Trophoblast cell (in vitro differentiated cells and primary cell): ENCODE results near the gene IKZF4.
"Not testable (repeated sequence)": the region's sequence is repeated elsewhere in the genome, so short reads cannot be mapped to it uniquely, and the experiment has no call there.

Experiments used
- DNase-seq, 2 donors: peaks; one replicate each; pipeline ENCODE4 v3.0.0-alpha.2; 2016
- H2AFZ ChIP-seq: 2 replicates; pipeline ENCODE4 v1.6.1; 2013; ENCODE audit warnings: low read length, moderate library complexity, mild to moderate bottlenecking; ENCODE audit not compliant: insufficient read depth, poor library complexity
- H2AK5ac ChIP-seq: 2 replicates; pipeline ENCODE4 v1.6.1; 2013; ENCODE audit warnings: mild to moderate bottlenecking, low read length
- H2BK120ac ChIP-seq: 2 replicates; pipeline ENCODE4 v1.6.1; 2013; ENCODE audit warnings: low read length, mild to moderate bottlenecking, moderate library complexity; ENCODE audit not compliant: insufficient read depth, poor library complexity
- H2BK12ac ChIP-seq: 2 replicates; pipeline ENCODE4 v1.6.1; 2013; ENCODE audit warnings: mild to moderate bottlenecking, low read length, moderate library complexity
- H2BK5ac ChIP-seq: 2 replicates; pipeline ENCODE4 v1.6.1; 2013; ENCODE audit warnings: low read length, low read depth, moderate library complexity, mild to moderate bottlenecking; ENCODE audit not compliant: poor library complexity
- H3K14ac ChIP-seq: 2 replicates; pipeline ENCODE4 v1.6.1; 2013; ENCODE audit warnings: mild to moderate bottlenecking, low read length
- H3K18ac ChIP-seq: 2 replicates; pipeline ENCODE4 v1.6.1; 2013; ENCODE audit warnings: mild to moderate bottlenecking, low read length
- H3K23ac ChIP-seq: 2 replicates; pipeline ENCODE4 v1.6.1; 2013; ENCODE audit warnings: low read length
- H3K27ac ChIP-seq: 2 replicates; pipeline ENCODE4 v1.5.1; 2013; ENCODE audit warnings: low read depth, mild to moderate bottlenecking, inconsistent platforms, low read length, moderate library complexity
- H3K27me3 ChIP-seq: 2 replicates; pipeline ENCODE4 v1.6.1; 2013; ENCODE audit warnings: inconsistent platforms, mild to moderate bottlenecking, low read length, moderate library complexity; ENCODE audit not compliant: insufficient read depth
- H3K36me3 ChIP-seq, 2 experiments: 1 replicate in 1 of 2; 2 replicates in 1 of 2; pipeline ENCODE4 v1.6.1; 2013; ENCODE audit warnings: low read length in 2 of 2, mild to moderate bottlenecking in 2 of 2, moderate library complexity in 1 of 2; ENCODE audit not compliant: insufficient read depth in 2 of 2, control insufficient read depth in 1 of 2
- H3K4ac ChIP-seq: 2 replicates; pipeline ENCODE4 v1.6.1; 2013; ENCODE audit warnings: low read depth, mild to moderate bottlenecking, low read length, moderate library complexity
- H3K4me1 ChIP-seq, 2 experiments: 1 replicate in 1 of 2; 2 replicates in 1 of 2; pipeline ENCODE4 v1.6.1; 2013; ENCODE audit warnings: low read length in 2 of 2, mild to moderate bottlenecking in 2 of 2, moderate library complexity in 1 of 2; ENCODE audit not compliant: insufficient read depth in 2 of 2, control insufficient read depth in 1 of 2
- H3K4me2 ChIP-seq: 2 replicates; pipeline ENCODE4 v1.6.1; 2013; ENCODE audit warnings: inconsistent platforms, mild to moderate bottlenecking, low read length, moderate library complexity
- H3K4me3 ChIP-seq: 2 replicates; pipeline ENCODE4 v1.5.1; 2013; ENCODE audit warnings: mild to moderate bottlenecking, low read depth, low read length, inconsistent platforms
- H3K79me1 ChIP-seq: one replicate; pipeline ENCODE4 v1.6.1; 2013; ENCODE audit warnings: low read length
- H3K79me2 ChIP-seq: 2 replicates; pipeline ENCODE4 v1.6.1; 2013; ENCODE audit warnings: low read length, mild to moderate bottlenecking; ENCODE audit not compliant: control insufficient read depth, insufficient read depth, poor library complexity
- H3K9ac ChIP-seq: 2 replicates; pipeline ENCODE4 v1.6.1; 2013; ENCODE audit warnings: mild to moderate bottlenecking, low read length
- H3K9me3 ChIP-seq: 2 replicates; pipeline ENCODE4 v1.6.1; 2013; ENCODE audit warnings: low read depth, mild to moderate bottlenecking, control low read depth, inconsistent platforms, low read length; ENCODE audit not compliant: insufficient read depth
- H4K12ac ChIP-seq: 2 replicates; pipeline ENCODE4 v1.6.1; 2013; ENCODE audit warnings: low read depth, mild to moderate bottlenecking, low read length, moderate library complexity
- H4K8ac ChIP-seq: 2 replicates; pipeline ENCODE4 v1.6.1; 2013; ENCODE audit warnings: low read depth, mild to moderate bottlenecking, low read length, moderate library complexity
- H4K91ac ChIP-seq: one replicate; pipeline ENCODE4 v1.6.1; 2013; ENCODE audit warnings: low read depth, mild to moderate bottlenecking, low read length, moderate library complexity
- WGBS: extraction: QIAGEN DNeasy Blood & Tissue Kit; methylation state at CpG from one replicate; pipeline ENCODE4 v1.1.7; 2013; ENCODE audit warnings: missing lambda C conversion rate; ENCODE audit not compliant: insufficient read length, insufficient coverage; ENCODE audit errors: extremely low coverage; 5-methylcytosine and 5-hydroxymethylcytosine counted together

Gene IKZF4

GRCh38 chr12:56040151-56040550, 19.3 kb downstream of the IKZF4 start:
- H2BK5ac ChIP-seq: no peak overlapping the region
- H2BK12ac ChIP-seq: no peak overlapping the region
- no peaks in the 10 kb centered on the region for H3K27me3 ChIP-seq
- H2BK120ac ChIP-seq: no peak overlapping the region
- no peak for DNase-seq
- H3K4me3 ChIP-seq: no peak overlapping the region
- no peak overlapping the region for H3K9ac ChIP-seq
- no peak overlapping the region for H3K18ac ChIP-seq
- H4K12ac ChIP-seq: no peak overlapping the region
- peaks cover 9% of the 10 kb centered on the region for H3K79me2 ChIP-seq
- no peak overlapping the region for H4K8ac ChIP-seq
- WGBS: no CpG with 5 or more reads among the region's 1 CpG
- no peaks in the 10 kb centered on the region for H3K9me3 ChIP-seq
- H3K27ac ChIP-seq: no peak overlapping the region
- peaks cover 5% of the 10 kb centered on the region for H3K79me1 ChIP-seq
- H3K23ac ChIP-seq: no peak overlapping the region
- no peak overlapping the region for H2AK5ac ChIP-seq
- peaks cover 11 to 22% of the 10 kb centered on the region in 2 experiments for H3K36me3 ChIP-seq
- no peak overlapping the region for H3K4me2 ChIP-seq
- peaks cover 2 to 3% of the 10 kb centered on the region in 2 experiments for H3K4me1 ChIP-seq
- no peak overlapping the region for H2AFZ ChIP-seq
- no peak overlapping the region for H3K4ac ChIP-seq
- no peak overlapping the region for H4K91ac ChIP-seq
- no peak overlapping the region for H3K14ac ChIP-seq

DNA sequence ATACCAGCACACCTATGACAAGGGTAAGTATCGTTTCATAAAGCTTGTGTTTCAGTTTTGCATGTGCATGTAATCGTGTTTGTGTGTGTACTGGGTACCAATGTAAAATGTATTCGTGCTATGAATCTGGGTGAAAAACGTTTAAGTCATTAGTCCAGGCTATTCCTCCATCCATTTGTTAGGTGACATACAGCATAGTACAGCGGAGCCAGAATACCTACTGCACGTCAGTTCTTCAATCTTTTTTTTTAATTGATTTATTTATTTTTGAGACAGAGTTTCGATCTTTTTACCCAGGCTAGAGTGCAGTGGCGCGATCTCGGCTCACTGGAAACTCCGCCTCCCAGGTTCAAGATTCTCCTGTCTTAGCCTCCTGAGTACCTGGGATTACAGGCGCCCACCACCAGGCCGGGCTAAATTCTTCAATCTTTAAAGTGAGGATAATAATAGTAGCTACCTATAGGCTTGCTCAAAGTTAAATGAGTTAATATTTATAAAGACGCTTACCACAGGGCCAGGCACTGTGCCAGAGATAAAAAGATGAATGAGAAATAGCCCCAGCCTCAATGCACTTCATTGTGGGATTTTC, 20.2 kb downstream of the IKZF4 start:
- DNase-seq: no peak
- Histone ChIP-seq H3K9me3 (no peaks in the 10 kb centered on the region), H2AK5ac (no peak overlapping the region), H3K36me3 (peaks cover 11 to 26% of the 10 kb centered on the region in 2 experiments), H3K79me2 (peaks cover 9% of the 10 kb centered on the region), H3K4me2 (peak overlapping the region; percentile 62), H3K18ac (no peak overlapping the region), H3K4me3 (no peak overlapping the region), H3K4ac (no peak overlapping the region), H2BK12ac (no peak overlapping the region), H4K91ac (no peak overlapping the region), H3K27ac (peak overlapping the region; percentile 72), H3K27me3 (no peaks in the 10 kb centered on the region), H2AFZ (no peak overlapping the region), H4K12ac (no peak overlapping the region), H4K8ac (no peak overlapping the region), H3K9ac (no peak overlapping the region), H3K79me1 (peaks cover 5% of the 10 kb centered on the region), H2BK5ac (peak overlapping the region; percentile 30), H3K14ac (no peak overlapping the region), H3K23ac (no peak overlapping the region), H2BK120ac (no peak overlapping the region), H3K4me1 (peaks cover 2 to 3% of the 10 kb centered on the region in 2 experiments)
- WGBS: no CpG with 5 or more reads among the region's 14 CpGs

DNA sequence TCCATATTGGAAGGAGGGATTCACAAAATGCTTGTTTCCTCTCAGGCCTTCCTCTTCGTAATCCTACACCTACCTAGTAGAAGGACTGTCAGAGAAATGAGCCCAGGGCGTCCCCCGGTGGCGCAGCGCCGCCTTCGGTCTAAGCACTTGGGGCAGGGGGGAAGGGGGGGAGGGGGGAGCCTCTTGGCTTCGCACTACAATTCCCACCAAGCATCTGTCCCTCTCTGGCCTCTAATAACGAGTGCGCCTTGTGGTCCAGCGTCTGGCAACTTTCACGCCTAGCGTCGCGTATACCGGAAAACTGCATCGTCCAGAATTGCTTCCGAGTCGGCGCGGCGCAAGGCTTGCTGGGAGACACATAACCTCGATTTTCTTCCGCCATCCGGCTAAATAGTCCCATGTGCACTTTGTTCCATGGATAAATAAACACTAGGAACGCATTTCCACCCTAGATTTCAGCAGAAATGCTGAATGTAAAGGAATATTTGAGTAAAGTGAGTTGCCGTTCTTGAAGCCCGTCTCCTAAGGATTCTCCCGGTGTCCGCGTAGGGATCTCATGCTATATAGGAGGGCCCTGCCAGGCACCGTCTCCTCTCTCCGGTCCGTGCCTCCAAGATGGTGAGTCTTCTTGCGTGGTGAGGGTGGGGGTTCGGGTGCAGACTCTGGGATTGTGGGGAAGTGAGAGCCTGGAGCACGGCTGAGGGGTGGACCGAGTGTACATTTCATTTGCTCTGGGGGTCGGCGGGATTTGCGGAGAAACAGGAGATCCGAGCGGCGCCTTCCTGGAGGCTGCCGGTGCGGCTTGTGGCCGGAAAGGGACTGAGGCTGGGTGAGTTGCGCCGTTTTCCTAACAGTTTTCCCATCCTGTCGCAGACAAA, 20.9 kb downstream of the IKZF4 start, which contains the start of gene RPS26:
Gene RPS26, plus strand, starts transcription at position 367 of the 878 bp plus-strand sequence. Its CDS starts 249 bp downstream, at position 616.
- Histone ChIP-seq H3K27me3 (no peaks in the 10 kb centered on the region), H3K4me3 (peak within 1 kb of the TSS; percentile 83), H3K27ac (peak within 1 kb of the TSS; percentile 88), H3K23ac (no peak within 1 kb of the TSS), H3K9ac (peak within 1 kb of the TSS; percentile 84), H3K79me1 (peaks cover 5% of the 10 kb centered on the region), H3K4me1 (peaks cover 2 to 3% of the 10 kb centered on the region in 2 experiments), H4K12ac (peak within 1 kb of the TSS; percentile 54), H2AK5ac (no peak within 1 kb of the TSS), H4K8ac (peak within 1 kb of the TSS; percentile 52), H2BK5ac (peak within 1 kb of the TSS; percentile 91), H3K18ac (peak within 1 kb of the TSS; percentile 67), H3K9me3 (no peaks in the 10 kb centered on the region), H2BK120ac (peak within 1 kb of the TSS; percentile 85), H2BK12ac (no peak within 1 kb of the TSS), H2AFZ (peak within 1 kb of the TSS; percentile 33), H4K91ac (peak within 1 kb of the TSS; percentile 49), H3K4me2 (peak within 1 kb of the TSS; percentile 95), H3K79me2 (peaks cover 9% of the 10 kb centered on the region), H3K14ac (peak within 1 kb of the TSS; percentile 74), H3K36me3 (peaks cover 8 to 28% of the 10 kb centered on the region in 2 experiments), H3K4ac (peak within 1 kb of the TSS; percentile 35)
- peak; percentile 96 to 99 for DNase-seq
- WGBS: no CpG with 5 or more reads among the region's 50 CpGs

DNA sequence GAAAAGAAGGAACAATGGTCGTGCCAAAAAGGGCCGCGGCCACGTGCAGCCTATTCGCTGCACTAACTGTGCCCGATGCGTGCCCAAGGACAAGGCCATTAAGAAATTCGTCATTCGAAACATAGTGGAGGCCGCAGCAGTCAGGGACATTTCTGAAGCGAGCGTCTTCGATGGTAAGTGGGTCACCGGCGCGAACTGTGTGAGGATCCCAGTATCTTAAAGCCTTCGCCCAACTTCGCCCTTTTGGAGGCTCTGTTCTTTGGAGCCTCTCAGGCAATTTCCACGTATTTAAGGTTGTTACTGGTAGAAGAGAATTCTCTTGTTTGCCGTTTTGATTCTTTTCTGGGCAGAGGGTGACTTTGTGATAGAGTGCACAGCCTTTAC, 21.6 kb downstream of the IKZF4 start:
- H3K4ac ChIP-seq: peak overlapping the region; percentile 35

More for the DNA sequence above, 21.6 kb downstream of the IKZF4 start:
- WGBS: no CpG with 5 or more reads among the region's 20 CpGs
- peak overlapping the region; percentile 83 for H3K4me3 ChIP-seq
- H2BK120ac ChIP-seq, H2AK5ac ChIP-seq, H2BK12ac ChIP-seq, H3K27me3 ChIP-seq, H2BK5ac ChIP-seq, H3K4me1 ChIP-seq, H3K79me1 ChIP-seq, H3K23ac ChIP-seq, H3K79me2 ChIP-seq, DNase-seq, H4K12ac ChIP-seq, H3K18ac ChIP-seq, H3K9me3 ChIP-seq, H2AFZ ChIP-seq: not testable (repeated sequence)
- H3K36me3 ChIP-seq: peaks cover 7 to 27% of the 10 kb centered on the region in 2 experiments
- H3K4me2 ChIP-seq: peak overlapping the region; percentile 95
- peak overlapping the region; percentile 52 for H4K8ac ChIP-seq
- peak overlapping the region; percentile 88 for H3K27ac ChIP-seq
- peak overlapping the region; percentile 84 for H3K9ac ChIP-seq
- peak overlapping the region; percentile 74 for H3K14ac ChIP-seq
- peak overlapping the region; percentile 49 for H4K91ac ChIP-seq
